ENCODE results near the gene FADS1.
A peak's percentile ranks its signal among the peaks of the same experiment; 100 is the strongest.

The FADS1 gene

DNA sequence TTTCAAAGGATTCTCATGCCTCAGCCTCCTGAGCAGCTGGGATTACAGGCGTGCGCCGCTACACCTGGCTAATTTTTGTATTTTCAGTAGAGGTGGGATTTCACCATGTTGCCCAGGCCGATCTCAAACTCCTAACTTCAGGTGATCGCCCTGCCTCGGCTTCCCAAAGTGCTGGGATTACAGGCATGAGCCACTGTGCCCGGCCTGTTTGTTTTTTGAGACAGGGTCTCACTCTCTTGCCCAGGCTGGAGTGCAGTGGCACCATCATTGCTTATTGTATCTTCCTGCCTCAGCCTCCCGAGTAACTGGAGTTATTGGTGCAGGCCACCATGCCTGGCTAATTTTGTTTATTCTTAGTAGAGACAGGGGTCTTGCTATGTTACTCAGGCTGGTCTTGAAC lies 19.4 kb upstream of the FADS1 start:
- TF ChIP-seq CTCF (IDR thresholded peaks at IDR 0.05; ENCODE audit: borderline replicate concordance, insufficient read depth, low read depth, low read length): no peak
- no peak overlapping the region for H3K4me3 ChIP-seq (ENCODE audit: low read depth, low read length)

DNA sequence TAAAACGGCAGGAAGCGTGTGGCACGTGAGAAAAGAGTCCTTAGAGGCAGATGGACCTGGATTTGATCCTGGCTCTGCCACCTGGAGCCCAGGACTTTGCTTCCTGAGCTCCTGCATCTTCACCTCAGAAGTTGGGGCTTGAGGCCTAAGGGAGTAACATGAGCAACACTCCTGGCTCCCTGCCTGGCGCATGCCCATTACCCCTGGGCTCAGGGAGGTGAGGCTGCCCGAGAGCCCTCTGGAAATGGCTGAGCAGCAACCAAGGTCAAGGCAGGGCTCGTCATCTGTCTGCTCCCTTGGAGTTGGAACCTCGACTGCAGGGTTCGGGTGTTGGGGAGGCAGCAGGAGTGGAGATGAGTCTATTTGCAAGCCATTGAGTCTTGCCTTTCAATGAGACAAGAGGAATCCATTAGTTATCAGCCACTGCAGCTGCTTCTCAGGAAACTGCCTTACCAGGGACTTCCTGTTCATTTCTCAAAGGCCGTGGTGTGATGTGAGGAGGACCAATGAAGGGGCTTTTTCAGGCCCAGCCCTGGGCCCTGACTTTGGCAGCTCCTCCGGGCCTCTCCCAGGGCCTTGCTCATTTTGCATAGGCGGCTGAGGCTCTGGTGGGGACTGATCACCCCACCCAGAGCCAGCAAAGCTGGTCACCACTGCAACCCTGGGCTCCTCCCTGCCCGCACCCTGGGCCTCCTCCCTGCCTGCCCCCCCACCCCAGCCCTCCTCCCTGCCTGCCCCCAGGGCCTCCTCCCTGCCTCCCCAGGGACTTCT lies 17.7 kb upstream of the FADS1 start:
- H3K4me3 ChIP-seq (ENCODE audit: low read depth, low read length): peak overlapping the region; percentile 27
- no peak for TF ChIP-seq CTCF (IDR thresholded peaks at IDR 0.05; ENCODE audit: borderline replicate concordance, insufficient read depth, low read depth, low read length)

DNA sequence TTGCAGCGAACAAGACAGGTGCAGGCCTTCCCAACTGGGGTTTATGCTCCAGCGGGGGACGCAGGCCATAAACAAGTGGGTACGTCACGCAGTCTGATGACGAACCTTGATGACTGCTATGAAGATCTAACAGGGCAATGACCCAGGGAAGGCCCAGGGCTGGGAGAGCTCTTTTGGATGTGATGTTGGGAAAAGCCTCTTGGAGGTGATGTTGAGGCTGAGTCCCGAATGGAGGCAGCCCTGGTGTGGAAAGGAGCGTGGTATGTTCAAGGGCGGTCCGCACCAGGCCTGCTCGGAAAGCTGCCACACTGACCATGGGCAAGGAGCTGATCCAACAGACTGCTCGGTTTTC lies 17.1 kb upstream of the FADS1 start:
- no peak for TF ChIP-seq CTCF (IDR thresholded peaks at IDR 0.05; ENCODE audit: borderline replicate concordance, insufficient read depth, low read depth, low read length)
- no peak overlapping the region for H3K4me3 ChIP-seq (ENCODE audit: low read depth, low read length)

- TF ChIP-seq CTCF (IDR thresholded peaks at IDR 0.05; ENCODE audit: borderline replicate concordance, insufficient read depth, low read depth, low read length): no peak
- no peak overlapping the region for H3K4me3 ChIP-seq (ENCODE audit: low read depth, low read length)
Observed at GRCh38 chr11:61833471-61833870, 16.7 kb upstream of the FADS1 start.

GRCh38 chr11:61832754-61833153 lies 16.0 kb upstream of the FADS1 start:
- no peak for TF ChIP-seq CTCF (IDR thresholded peaks at IDR 0.05; ENCODE audit: borderline replicate concordance, insufficient read depth, low read depth, low read length)
- H3K4me3 ChIP-seq (ENCODE audit: low read depth, low read length): no peak overlapping the region

DNA sequence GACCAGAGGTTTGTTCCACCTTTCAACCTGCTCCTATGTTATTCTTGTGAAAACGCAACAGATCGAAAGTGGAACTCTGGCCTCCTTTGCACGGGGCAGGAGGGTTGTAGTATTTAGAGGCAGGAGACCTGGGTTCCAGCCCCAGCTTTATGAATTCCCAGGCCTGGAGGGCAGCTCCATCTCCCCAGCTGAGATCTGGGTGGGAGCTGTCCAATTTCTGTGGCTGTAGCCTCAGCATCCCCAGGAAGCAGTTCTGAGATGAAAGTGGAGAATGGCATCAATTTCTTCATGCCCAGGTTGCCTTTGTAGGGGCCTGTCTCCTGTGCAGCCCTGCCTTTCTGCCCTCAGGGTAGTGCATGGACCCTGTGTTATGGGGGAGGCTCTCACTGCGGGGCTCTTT lies 15.4 kb upstream of the FADS1 start:
- TF ChIP-seq CTCF (IDR thresholded peaks at IDR 0.05; ENCODE audit: borderline replicate concordance, insufficient read depth, low read depth, low read length): no peak
- H3K4me3 ChIP-seq (ENCODE audit: low read depth, low read length): peak overlapping the region; percentile 18
